ENCODE results near the gene IER5L. TPM values are rescaled to one million over a fixed set of nuclear protein-coding genes. Genes with fewer than 3 reads are reported as not detected.

Gene IER5L
- total RNA-seq, 1 donor from 2014 or later = 36.0 TPM

DNA sequence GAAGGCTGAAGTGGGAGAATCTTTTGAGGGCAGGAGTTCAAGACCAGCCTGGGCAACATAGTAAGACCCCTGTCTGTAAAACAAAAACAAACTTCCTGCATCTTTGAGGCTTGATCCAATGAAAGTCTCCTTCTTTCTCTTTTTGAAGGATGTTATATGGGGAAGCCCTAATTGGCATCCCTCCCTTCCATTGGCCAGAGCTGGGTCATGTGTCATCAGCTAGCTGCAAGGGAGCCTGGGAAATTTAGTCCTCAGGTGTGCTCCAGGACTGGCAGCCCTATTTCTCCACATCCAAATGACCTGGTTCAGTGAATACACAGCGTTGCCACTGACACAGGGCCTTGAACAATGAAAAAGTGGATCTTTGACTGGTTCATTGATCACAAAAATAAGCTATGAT, 9.0 kb upstream of the IER5L start:
- H3K27me3 Mint-ChIP-seq (ENCODE audit: unreplicated experiment) = peaks cover 11% of the 10 kb centered on the region
- no peak for DNase-seq
- peaks cover 9% of the 10 kb centered on the region for H3K9me3 Mint-ChIP-seq (ENCODE audit: unreplicated experiment)
- peaks cover 25% of the 10 kb centered on the region for H3K4me1 Mint-ChIP-seq (ENCODE audit: low read depth, unreplicated experiment)
- H3K4me3 Mint-ChIP-seq (ENCODE audit: unreplicated experiment) = no peak overlapping the region
- no peak overlapping the region for H3K27ac Mint-ChIP-seq (ENCODE audit: unreplicated experiment)
- no peaks in the 10 kb centered on the region for H3K36me3 Mint-ChIP-seq (ENCODE audit: unreplicated experiment)
- TF ChIP-seq, protein P1, sequence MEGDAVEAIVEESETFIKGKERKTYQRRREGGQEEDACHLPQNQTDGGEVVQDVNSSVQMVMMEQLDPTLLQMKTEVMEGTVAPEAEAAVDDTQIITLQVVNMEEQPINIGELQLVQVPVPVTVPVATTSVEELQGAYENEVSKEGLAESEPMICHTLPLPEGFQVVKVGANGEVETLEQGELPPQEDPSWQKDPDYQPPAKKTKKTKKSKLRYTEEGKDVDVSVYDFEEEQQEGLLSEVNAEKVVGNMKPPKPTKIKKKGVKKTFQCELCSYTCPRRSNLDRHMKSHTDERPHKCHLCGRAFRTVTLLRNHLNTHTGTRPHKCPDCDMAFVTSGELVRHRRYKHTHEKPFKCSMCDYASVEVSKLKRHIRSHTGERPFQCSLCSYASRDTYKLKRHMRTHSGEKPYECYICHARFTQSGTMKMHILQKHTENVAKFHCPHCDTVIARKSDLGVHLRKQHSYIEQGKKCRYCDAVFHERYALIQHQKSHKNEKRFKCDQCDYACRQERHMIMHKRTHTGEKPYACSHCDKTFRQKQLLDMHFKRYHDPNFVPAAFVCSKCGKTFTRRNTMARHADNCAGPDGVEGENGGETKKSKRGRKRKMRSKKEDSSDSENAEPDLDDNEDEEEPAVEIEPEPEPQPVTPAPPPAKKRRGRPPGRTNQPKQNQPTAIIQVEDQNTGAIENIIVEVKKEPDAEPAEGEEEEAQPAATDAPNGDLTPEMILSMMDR (IDR thresholded peaks at IDR 0.05; ENCODE audit: partially characterized antibody, unreplicated experiment) = no peak

DNA sequence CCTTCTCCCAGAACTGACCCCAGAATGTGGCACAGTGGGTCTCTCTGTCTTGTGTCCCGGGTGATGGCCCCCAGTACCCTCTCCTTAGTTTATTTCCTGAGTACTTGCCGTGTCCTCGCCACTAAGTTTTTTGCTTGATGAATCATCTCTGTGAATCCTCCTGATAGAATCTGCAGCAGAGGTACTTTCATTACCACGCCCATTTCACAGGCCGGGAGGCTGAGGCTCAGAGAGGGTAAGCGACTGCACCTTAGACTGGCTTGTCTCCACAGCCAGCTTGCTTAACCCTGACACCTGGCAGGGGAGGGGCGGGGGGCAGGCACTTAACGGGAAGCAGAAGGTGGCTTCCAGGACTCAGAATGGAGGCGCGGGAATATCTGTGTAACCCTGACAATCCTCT, 7.9 kb upstream of the IER5L start:
- Mint-ChIP-seq H3K27me3 (ENCODE audit: unreplicated experiment) (peaks cover 11% of the 10 kb centered on the region), H3K4me3 (ENCODE audit: unreplicated experiment) (no peak overlapping the region), H3K9me3 (ENCODE audit: unreplicated experiment) (peaks cover 12% of the 10 kb centered on the region), H3K4me1 (ENCODE audit: low read depth, unreplicated experiment) (peaks cover 28% of the 10 kb centered on the region), H3K36me3 (ENCODE audit: unreplicated experiment) (no peaks in the 10 kb centered on the region), H3K27ac (ENCODE audit: unreplicated experiment) (no peak overlapping the region)
- no peak for DNase-seq
- TF ChIP-seq, protein P1 (IDR thresholded peaks at IDR 0.05; ENCODE audit: partially characterized antibody, unreplicated experiment) = no peak

DNA sequence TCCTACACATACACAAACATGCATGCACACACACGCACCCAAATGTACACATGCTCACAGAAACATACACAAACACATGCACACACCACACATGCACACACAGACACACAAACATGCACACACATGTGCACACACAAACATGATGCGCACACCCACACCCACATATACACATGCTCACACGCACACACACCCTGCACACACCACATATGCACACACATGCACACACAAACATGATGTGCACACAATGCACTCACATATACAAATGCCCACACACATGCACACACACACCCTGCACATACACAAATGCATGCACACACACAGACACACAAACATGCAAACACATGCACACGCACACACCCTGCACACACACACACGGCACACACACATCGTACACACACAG, 7.3 kb upstream of the IER5L start:
- Mint-ChIP-seq H3K27ac (ENCODE audit: unreplicated experiment) (peak overlapping the region; percentile 14), H3K4me3 (ENCODE audit: unreplicated experiment) (no peak overlapping the region), H3K36me3 (ENCODE audit: unreplicated experiment) (no peaks in the 10 kb centered on the region), H3K9me3 (ENCODE audit: unreplicated experiment) (peaks cover 12% of the 10 kb centered on the region), H3K4me1 (ENCODE audit: low read depth, unreplicated experiment) (peaks cover 28% of the 10 kb centered on the region), H3K27me3 (ENCODE audit: unreplicated experiment) (peaks cover 11% of the 10 kb centered on the region)
- DNase-seq = no peak
- TF ChIP-seq, protein P1 (IDR thresholded peaks at IDR 0.05; ENCODE audit: partially characterized antibody, unreplicated experiment) = no peak

DNA sequence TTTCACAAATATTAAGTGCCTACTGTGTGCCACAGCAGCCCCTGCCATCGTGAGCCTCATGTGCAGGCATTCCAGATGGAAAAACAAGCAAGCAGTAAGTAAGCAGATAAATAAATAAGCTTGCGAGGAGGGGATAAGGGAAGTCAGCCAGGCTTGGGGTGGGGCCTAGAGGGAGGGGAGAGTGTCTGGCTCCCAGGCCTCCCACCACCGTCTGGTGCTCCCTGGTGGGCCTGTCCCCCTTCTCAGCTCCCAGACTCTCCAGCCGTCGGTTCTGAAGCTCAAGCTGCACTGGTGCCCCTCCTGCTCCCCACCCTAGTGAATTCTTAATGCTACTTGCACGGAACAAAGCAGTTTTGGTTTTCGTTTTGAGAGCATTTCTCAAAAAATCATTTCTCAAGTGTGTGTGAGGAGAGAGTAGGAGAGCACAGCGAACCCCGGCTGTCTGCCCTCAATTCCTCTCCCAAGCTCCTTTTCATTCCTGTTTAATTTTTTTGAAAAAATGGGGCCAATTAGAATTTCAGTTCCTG, 6.6 kb upstream of the IER5L start:
- Mint-ChIP-seq H3K9me3 (ENCODE audit: unreplicated experiment) (peaks cover 13% of the 10 kb centered on the region), H3K4me3 (ENCODE audit: unreplicated experiment) (peak overlapping the region; percentile 34), H3K27ac (ENCODE audit: unreplicated experiment) (peak overlapping the region; percentile 66), H3K36me3 (ENCODE audit: unreplicated experiment) (no peaks in the 10 kb centered on the region), H3K27me3 (ENCODE audit: unreplicated experiment) (peaks cover 15% of the 10 kb centered on the region), H3K4me1 (ENCODE audit: low read depth, unreplicated experiment) (peaks cover 28% of the 10 kb centered on the region)
- TF ChIP-seq, protein P1 (IDR thresholded peaks at IDR 0.05; ENCODE audit: partially characterized antibody, unreplicated experiment) = no peak
- no peak for DNase-seq

DNA sequence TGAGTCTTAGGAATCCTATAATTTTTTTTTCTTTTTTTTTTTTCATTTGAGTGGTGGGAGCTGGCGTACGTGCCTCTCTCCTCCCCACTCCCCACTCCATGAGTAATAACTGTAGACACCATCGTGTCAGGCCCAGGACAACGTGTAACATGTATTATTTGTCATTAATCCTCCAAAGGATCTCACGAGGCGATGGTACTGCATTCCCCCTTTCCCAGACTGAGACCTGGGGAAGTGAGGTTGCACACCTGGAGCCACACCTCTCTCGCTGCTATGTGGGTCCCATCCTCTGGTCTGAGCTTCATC, 6.1 kb upstream of the IER5L start:
- H3K4me1 Mint-ChIP-seq (ENCODE audit: low read depth, unreplicated experiment) = peaks cover 28% of the 10 kb centered on the region

More for the DNA sequence above, 6.1 kb upstream of the IER5L start:
- TF ChIP-seq, protein P1 (IDR thresholded peaks at IDR 0.05; ENCODE audit: partially characterized antibody, unreplicated experiment) = no peak
- Mint-ChIP-seq H3K4me3 (ENCODE audit: unreplicated experiment) (peak overlapping the region; percentile 34), H3K36me3 (ENCODE audit: unreplicated experiment) (no peaks in the 10 kb centered on the region), H3K9me3 (ENCODE audit: unreplicated experiment) (peaks cover 13% of the 10 kb centered on the region), H3K27me3 (ENCODE audit: unreplicated experiment) (peaks cover 17% of the 10 kb centered on the region), H3K27ac (ENCODE audit: unreplicated experiment) (peak overlapping the region; percentile 66)
- DNase-seq = no peak
